ENCODE measurements around the gene LRRC4C. TPM values are rescaled to one million over a fixed set of nuclear protein-coding genes. Genes with fewer than 3 reads are reported as not detected.

LRRC4C gene
- total and polyA plus RNA-seq, 7 donors: 0.98 to 5.4 (median 3.0) TPM; not detected in 1

Small RNAs within 50 kb of the gene (small RNA-seq; reads per million reads assigned to genes)
- gene RF00019 (0 reads per million in 3 donors), gene RNU6-365P (0 reads per million in 3 donors)
